Dendritic cell treated with granulocyte-macrophage colony-stimulating factor and Interleukin-4, amounts not matched to agents 40 ng/mL and 50 ng/mL, for 4 days (primary cell): Measurements from ENCODE around the gene SERPINA3.

Experiments used
- H3K27ac Mint-ChIP-seq: one replicate; pipeline ENCODE4 v1.8.0; 2022; ENCODE audit warnings: mild to moderate bottlenecking, mixed read lengths
- H3K27me3 Mint-ChIP-seq: one replicate; pipeline ENCODE4 v1.8.0; 2022; ENCODE audit warnings: mild to moderate bottlenecking, mixed read lengths
- H3K36me3 Mint-ChIP-seq: one replicate; pipeline ENCODE4 v1.8.0; 2022; ENCODE audit warnings: low read depth, mixed read lengths
- H3K4me1 Mint-ChIP-seq: one replicate; pipeline ENCODE4 v1.8.0; 2022; ENCODE audit warnings: low read depth, mixed read lengths
- H3K4me3 Mint-ChIP-seq: one replicate; pipeline ENCODE4 v1.8.0; 2022; ENCODE audit warnings: mild to moderate bottlenecking, moderate library complexity, mixed read lengths
- H3K9me3 Mint-ChIP-seq: one replicate; pipeline ENCODE4 v1.8.0; 2022; ENCODE audit warnings: mixed read lengths
- intact Hi-C: fragments of 100-400 bp; cut with micrococcal nuclease; formaldehyde crosslinking; loops from one replicate; pipeline ENCODE4 v1.15.0; 2022

SERPINA3 gene

DNA sequence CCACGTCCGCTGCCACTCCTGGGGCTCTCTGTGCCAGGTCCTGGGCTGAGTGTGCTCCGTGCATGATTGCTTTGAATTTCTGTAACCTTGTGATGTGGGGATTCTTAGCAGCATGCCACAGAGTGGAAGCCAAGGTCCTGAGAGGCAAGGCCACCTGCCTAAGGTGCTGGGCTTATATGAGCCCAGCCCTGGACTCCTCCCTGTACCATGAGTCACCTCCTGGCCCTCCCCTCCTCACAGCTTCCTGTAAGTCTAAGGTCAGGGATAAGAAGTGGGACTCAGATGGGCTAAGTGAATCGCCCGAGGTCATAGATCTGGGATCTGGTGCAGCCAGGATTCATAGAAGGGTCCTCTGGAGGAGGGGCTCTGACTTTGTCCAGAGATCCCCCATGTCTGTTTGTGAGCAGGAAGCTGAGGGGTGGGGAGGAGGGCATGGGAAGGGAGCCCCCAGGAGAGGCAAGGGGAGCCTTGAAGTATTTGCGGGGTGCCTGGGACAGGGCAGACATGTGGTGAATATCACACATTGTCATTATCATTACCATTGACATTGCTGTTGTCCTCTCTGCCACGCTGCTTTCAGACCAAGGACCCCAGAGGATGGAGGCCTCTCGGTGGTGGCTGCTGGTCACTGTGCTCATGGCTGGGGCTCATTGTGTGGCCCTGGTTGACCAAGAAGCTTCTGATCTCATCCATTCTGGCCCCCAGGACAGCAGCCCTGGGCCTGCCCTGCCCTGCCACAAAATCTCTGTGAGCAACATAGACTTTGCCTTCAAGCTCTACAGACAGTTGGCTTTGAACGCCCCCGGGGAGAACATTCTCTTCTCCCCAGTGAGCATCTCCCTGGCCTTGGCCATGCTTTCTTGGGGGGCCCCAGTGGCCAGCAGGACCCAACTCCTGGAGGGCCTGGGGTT lies 28.8 kb downstream of the SERPINA3 start:
- no peak overlapping the region for H3K27ac Mint-ChIP-seq
- intact Hi-C loops = no loop called here
- H3K4me1 Mint-ChIP-seq = peaks cover 20% of the 10 kb centered on the region
- no peaks in the 10 kb centered on the region for H3K36me3 Mint-ChIP-seq
- peaks cover 25% of the 10 kb centered on the region for H3K27me3 Mint-ChIP-seq
- no peak overlapping the region for H3K4me3 Mint-ChIP-seq
- H3K9me3 Mint-ChIP-seq = peaks cover 3% of the 10 kb centered on the region

DNA sequence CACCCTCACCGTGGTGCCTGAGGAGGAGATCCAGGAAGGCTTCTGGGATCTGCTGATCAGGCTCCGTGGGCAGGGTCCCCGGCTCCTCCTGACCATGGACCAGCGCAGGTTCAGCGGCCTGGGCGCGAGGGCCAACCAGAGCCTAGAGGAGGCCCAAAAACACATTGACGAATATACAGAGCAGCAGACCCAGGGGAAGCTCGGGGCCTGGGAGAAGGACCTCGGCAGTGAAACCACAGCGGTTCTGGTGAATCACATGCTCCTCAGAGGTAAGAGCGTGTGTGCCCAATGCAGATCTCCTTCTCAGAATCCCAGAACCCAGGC lies 29.4 kb downstream of the SERPINA3 start:
- H3K4me1 Mint-ChIP-seq = peaks cover 24% of the 10 kb centered on the region

DNA sequence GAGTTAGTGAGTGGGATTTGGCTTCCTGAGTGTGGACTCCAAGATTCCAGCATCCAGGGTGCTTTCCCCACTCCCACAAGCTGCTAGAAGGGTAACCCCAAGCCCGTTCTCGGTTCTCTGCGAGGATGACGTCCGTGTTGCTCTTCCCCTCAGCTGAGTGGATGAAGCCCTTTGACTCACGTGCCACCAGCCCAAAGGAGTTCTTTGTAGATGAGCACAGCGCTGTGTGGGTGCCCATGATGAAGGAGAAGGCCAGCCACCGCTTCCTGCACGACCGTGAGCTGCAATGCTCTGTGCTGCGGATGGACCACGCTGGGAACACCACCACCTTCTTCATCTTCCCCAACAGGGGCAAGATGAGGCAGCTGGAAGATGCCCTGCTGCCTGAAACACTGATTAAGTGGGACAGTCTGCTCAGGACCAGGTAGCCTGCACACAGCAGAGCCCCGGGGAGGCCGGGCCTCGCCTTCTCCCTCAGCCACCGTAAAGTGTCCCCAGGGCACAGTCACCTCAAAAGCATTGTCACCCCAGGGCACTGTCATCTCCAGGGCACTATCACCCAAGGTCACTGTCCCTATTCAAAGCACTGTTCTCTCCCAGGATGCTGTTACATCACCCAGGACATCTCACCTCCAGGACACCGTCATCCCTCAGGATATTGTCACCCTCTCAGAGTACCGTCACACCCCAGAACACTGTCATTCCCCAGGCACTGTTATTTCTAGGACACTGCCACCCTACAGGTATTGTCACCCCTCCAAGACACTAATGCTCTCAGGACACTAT lies 31.3 kb downstream of the SERPINA3 start:
- H3K9me3 Mint-ChIP-seq = peaks cover 8% of the 10 kb centered on the region
- H3K36me3 Mint-ChIP-seq = no peaks in the 10 kb centered on the region
- intact Hi-C loops = no loop called here
- H3K4me1 Mint-ChIP-seq = peaks cover 22% of the 10 kb centered on the region
- H3K4me3 Mint-ChIP-seq = no peak overlapping the region
- H3K27ac Mint-ChIP-seq = no peak overlapping the region
- H3K27me3 Mint-ChIP-seq = peaks cover 24% of the 10 kb centered on the region

More for the DNA sequence above, 29.4 kb downstream of the SERPINA3 start:
- Mint-ChIP-seq H3K27ac (no peak overlapping the region), H3K27me3 (peaks cover 26% of the 10 kb centered on the region), H3K9me3 (peaks cover 8% of the 10 kb centered on the region), H3K4me3 (no peak overlapping the region), H3K36me3 (no peaks in the 10 kb centered on the region)
- intact Hi-C loops = no loop called here

DNA sequence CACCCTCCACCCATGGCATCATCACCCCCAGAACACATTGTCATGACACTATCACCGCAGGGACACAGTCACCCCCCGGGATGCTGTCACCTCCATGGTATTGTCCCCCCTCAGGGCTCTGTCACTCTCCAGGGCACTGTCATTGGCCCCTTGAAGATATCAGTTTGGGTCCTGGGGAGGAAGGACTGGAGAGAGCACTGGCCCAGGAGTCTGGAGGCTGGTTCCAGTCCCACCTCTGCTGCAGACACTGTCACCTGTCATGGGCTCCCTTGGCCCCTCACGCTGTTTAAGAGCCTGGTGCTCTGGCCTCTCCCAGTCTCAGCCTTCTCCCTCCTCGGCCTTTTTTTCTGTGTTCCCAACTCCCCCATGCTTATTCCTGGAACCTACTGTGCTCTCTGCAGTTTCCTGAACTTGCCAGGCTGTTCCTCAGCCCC lies 31.9 kb downstream of the SERPINA3 start:
- Mint-ChIP-seq H3K27me3 (peaks cover 21% of the 10 kb centered on the region), H3K9me3 (peaks cover 8% of the 10 kb centered on the region), H3K27ac (no peak overlapping the region), H3K4me1 (peaks cover 19% of the 10 kb centered on the region), H3K36me3 (no peaks in the 10 kb centered on the region), H3K4me3 (no peak overlapping the region)
- intact Hi-C loops = no loop called here

DNA sequence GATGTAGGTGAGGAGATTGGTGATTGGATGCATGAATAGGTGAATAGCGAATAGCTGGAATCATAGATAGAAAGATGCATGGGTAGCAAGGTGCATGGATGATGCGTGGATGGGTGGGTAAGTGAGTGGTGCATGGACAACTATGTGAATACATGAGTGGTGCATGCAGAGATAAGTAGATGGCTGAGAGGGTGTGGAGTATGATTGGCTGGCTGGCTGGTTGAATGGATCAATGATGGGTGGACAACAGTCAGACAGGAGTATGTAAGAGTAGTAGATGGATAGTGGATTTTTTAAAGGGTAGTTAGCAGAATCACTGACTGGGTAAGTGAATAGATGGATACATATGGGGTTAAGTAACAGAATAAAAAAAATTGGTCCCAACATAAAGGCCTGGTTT lies 33.9 kb downstream of the SERPINA3 start:
- Mint-ChIP-seq H3K36me3 (no peaks in the 10 kb centered on the region), H3K4me1 (peaks cover 19% of the 10 kb centered on the region), H3K9me3 (peaks cover 8% of the 10 kb centered on the region), H3K27ac (no peak overlapping the region), H3K4me3 (no peak overlapping the region), H3K27me3 (peaks cover 18% of the 10 kb centered on the region)
- intact Hi-C loops = no loop called here

DNA sequence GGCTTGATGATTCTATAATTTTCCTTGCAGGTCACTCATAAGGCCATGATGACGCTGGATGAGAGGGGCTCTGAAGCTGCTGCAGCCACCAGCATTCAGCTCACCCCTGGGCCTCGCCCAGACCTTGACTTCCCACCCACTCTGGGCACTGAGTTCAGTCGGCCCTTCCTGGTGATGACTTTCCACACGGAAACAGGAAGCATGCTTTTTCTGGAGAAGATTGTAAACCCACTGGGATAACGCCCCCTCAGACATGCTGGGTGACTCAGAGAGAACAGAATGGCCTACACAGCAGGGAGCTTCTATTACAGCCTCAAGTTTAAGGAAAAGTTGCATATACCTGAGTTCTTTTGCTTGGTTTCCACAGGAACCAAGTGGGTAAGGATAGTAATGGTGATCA lies 34.3 kb downstream of the SERPINA3 start:
- H3K4me3 Mint-ChIP-seq = no peak overlapping the region
- H3K27me3 Mint-ChIP-seq = peaks cover 18% of the 10 kb centered on the region
- intact Hi-C loops = no loop called here
- H3K4me1 Mint-ChIP-seq = peaks cover 19% of the 10 kb centered on the region
- H3K27ac Mint-ChIP-seq = no peak overlapping the region
- no peaks in the 10 kb centered on the region for H3K36me3 Mint-ChIP-seq
- H3K9me3 Mint-ChIP-seq = peaks cover 8% of the 10 kb centered on the region

DNA sequence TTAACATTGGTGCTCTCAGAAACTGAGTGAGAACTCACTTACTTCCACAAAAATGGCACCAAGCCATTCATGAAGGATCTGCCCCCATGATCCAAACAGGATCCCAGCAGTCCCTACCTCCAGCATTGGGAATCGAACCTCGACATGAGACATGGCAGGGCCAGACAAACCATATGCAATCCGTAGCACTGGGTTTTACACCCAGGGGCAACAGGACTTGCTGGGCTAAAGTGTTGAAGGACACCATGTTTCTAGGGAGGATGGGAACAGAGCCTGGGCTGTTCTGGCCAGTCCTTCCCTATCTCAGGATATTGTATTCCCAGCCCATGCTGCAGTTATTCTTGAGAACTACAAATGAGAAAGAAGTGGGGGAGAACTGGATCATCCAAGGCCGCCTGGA lies 36.6 kb downstream of the SERPINA3 start:
- no peak overlapping the region for H3K4me3 Mint-ChIP-seq
- peaks cover 9% of the 10 kb centered on the region for H3K27me3 Mint-ChIP-seq
- intact Hi-C loops = no loop called here
- H3K4me1 Mint-ChIP-seq = peaks cover 19% of the 10 kb centered on the region
- peaks cover 8% of the 10 kb centered on the region for H3K9me3 Mint-ChIP-seq
- H3K36me3 Mint-ChIP-seq = no peaks in the 10 kb centered on the region
- no peak overlapping the region for H3K27ac Mint-ChIP-seq

DNA sequence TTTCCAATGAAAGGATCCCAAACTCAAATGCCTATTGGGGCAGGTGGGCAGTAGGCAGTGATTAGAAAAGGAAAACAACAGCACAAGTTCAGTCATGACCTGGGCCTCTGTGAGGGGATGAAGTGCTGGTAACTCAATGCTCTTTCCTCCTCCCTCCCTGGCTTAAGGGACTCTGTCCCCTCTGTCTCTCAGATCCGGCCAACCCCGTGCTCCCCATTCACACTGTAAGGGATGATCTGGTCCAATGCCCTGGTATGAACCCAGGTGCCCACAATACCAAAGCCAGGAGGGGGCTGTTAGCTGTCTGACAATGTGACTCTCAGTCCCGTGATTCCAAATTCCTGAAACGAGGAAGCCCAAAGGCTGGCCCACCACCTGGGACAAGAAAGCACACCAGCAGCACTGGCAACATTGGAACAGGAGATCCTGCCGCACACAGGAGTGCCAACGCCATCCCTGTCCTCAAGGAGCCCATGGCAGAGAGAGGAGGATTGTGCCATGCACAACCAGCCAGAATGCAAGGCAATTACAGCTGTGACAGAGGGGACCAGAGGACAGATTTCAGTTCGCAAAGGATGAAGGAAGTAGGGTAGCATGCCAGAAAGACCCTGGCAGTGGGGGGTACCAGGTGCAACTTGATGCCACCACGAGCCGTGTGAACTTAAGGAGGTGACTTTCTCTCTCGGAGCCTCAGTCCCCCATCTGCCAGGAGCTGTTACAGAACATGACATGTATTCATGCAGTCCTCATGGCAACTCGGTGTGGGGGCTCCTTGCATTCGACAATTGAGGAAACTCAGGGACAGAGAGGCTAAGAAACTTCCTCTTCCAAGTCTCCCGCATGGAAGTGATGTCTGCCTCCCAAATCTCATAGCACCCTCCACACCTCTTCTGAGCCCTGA lies 37.6 kb downstream of the SERPINA3 start:
- Mint-ChIP-seq H3K4me3 (no peak overlapping the region), H3K36me3 (no peaks in the 10 kb centered on the region), H3K9me3 (peaks cover 8% of the 10 kb centered on the region), H3K4me1 (peaks cover 13% of the 10 kb centered on the region), H3K27me3 (peaks cover 2% of the 10 kb centered on the region), H3K27ac (no peak overlapping the region)
- intact Hi-C loops = no loop called here

DNA sequence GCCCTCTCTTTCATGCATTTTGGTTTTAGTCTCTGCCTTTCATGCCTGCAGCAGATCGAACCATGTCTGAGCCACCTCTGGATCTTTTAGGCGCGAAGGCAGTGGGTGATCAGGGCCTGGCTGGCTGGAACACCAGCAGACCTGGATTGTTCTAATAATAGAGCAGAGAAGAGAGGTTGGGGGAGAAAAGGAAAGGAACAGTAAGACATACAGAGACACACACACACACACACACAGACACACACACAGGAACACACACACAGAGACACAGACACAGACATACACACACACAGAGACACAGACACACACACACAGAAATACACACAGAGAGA lies 38.2 kb downstream of the SERPINA3 start:
- Mint-ChIP-seq H3K4me3 (no peak overlapping the region), H3K9me3 (peaks cover 8% of the 10 kb centered on the region), H3K4me1 (peaks cover 16% of the 10 kb centered on the region), H3K27ac (no peak overlapping the region), H3K27me3 (peaks cover 2% of the 10 kb centered on the region), H3K36me3 (no peaks in the 10 kb centered on the region)
- intact Hi-C loops = no loop called here

DNA sequence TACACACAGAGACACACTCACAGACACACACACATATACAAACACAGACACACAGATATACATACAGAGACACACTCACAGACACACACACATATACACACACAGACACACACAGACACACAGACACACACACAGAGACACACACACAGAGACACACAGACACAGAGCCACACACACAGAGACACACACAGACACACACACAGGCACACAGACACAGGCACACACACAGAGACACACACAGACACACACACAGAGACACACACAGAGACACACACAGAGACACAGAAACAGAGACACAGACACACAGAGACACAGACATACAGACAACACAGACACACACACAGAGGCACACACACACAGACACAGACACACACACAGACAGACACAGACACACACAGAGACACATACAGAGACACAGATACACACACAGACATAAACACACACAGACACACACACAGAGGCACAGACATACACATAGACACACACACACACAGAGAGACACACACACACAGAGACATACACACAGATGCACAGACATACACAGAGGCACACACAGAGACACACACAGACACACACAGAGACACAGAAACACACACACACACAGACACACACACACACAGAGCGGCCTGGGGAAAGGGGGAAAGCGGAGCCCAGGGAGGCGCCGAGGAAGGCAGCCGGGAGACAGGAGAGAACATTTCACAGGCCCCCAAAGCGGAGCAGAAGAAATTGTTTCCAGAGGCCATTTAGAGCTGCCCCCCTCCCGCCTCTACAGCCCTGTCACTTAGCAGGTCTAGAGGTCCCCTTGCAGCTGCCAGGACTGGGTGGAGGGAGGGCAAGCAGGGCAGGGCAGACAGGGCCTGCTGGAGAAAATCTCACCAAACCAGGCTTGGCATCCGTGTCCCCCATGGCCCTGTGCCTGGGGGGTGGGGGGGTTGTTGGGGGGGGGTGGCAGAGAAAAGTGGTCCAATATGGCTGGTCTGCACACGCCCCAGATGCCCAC lies 38.9 kb downstream of the SERPINA3 start:
- Mint-ChIP-seq H3K27ac (no peak overlapping the region), H3K4me1 (peaks cover 10% of the 10 kb centered on the region), H3K36me3 (no peaks in the 10 kb centered on the region), H3K27me3 (peaks cover under 1% of the 10 kb centered on the region), H3K4me3 (no peak overlapping the region), H3K9me3 (peaks cover 3% of the 10 kb centered on the region)
- intact Hi-C loops = no loop called here

DNA sequence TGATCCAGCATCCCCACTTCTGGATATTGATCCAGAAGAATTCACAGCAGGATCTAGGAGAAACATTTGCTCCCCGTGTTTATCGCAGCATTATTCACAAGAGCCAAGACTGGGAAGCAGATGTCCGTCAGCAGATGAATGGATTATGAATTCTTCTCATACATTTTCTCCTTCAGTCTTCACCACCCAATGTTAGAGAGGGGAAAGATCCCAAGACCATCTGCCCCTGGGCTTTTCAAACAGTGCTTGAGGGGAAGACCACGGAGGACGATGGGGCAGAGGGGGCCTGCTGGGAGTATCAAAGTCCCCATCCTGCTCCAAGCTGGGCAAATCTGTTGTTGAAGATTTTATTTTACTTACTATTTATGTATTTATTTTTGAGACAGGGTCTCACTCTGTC lies 41.1 kb downstream of the SERPINA3 start:
- H3K36me3 Mint-ChIP-seq = no peaks in the 10 kb centered on the region
- no peak overlapping the region for H3K27ac Mint-ChIP-seq
- intact Hi-C loops = no loop called here
- peaks cover 3% of the 10 kb centered on the region for H3K27me3 Mint-ChIP-seq
- no peak overlapping the region for H3K4me3 Mint-ChIP-seq
- peaks cover 8% of the 10 kb centered on the region for H3K4me1 Mint-ChIP-seq
- H3K9me3 Mint-ChIP-seq = no peaks in the 10 kb centered on the region

DNA sequence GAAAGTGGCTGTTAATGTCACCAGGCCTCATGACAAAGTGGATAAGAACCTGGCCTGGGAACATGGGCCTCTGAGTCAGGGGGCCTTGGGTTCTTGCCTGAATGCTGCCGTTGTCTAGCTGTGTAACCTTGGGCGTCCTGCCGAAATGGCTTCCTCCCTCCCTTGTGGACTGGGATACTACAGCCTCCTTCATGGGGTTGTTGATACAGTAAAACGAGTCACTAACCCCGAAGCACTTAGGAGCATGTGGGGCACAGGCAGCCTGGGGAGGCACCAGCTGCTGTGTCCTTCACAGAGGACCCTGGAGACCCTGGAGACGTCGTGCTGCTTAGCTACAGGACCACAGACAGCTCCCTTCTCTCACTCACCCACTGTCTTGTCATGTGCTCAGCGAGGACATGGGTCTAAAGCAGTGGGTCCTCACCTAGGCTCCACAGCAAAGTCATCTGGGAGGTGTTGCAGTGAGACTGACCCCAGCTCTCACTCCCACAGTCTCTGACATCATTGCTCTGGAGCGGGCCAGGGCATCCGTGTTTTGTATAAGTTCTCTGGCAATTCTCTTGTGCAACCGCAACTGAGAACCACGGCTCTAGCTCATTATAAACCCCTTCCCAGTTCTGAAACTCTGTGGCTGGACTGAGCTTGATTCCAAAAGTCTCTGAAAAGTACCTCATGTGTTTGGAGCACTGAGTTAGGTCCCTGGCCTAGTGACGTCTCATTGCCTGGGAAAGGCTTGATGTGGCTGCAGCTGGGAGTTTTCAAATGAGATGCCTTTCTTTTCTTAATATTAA lies 42.1 kb downstream of the SERPINA3 start:
- no peak overlapping the region for H3K4me3 Mint-ChIP-seq
- H3K4me1 Mint-ChIP-seq = peaks cover 8% of the 10 kb centered on the region
- H3K27me3 Mint-ChIP-seq = peaks cover 3% of the 10 kb centered on the region
- intact Hi-C loops = no loop called here
- no peak overlapping the region for H3K27ac Mint-ChIP-seq
- no peaks in the 10 kb centered on the region for H3K9me3 Mint-ChIP-seq
- no peaks in the 10 kb centered on the region for H3K36me3 Mint-ChIP-seq
